NCI-H1417 treated with DMSO at 0.1 percent for 48 hours (cell line): ENCODE results near the gene GRAMD1C.

Source experiments
- DNase-seq: peaks from one replicate; lab custom pipeline; 2025; lab: John Stamatoyannopoulos, UW

GRAMD1C gene

DNA sequence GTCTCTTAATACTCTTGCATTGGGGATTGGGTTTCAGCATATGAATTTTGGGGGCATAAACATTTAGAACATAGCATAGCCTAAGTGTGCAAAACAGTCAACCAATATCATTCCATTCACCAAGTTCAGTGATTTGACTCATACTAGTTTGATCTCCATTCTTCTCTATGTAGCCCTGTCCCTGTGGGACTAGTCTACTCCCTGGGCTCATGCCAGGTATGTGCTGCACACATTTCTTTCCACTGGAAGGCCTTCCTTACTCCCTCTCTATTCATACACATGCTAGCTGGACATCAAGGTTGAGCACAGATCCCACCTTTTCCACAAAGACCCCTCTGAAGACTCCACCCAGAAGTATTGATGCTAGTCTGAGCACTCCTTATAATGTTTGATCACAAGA, 114.3 kb downstream of the GRAMD1C start:
- no peak for DNase-seq

DNA sequence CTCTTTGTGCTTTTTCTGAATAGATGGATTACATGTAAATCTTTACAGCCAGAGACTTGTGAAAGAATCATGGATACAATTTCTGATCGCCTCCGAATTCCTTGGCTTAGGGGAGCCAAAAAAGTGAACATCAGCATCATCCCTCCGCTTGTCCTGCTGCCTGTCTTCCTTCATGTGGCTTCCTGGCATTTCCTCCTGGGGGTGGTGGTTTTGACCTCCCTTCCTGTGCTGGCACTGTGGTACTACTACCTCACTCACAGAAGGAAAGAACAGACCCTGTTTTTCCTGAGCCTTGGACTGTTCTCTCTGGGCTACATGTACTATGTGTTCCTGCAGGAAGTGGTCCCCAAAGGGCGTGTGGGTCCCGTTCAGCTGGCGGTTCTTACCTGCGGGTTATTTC, 115.1 kb downstream of the GRAMD1C start:
- DNase-seq, result no peak

DNA sequence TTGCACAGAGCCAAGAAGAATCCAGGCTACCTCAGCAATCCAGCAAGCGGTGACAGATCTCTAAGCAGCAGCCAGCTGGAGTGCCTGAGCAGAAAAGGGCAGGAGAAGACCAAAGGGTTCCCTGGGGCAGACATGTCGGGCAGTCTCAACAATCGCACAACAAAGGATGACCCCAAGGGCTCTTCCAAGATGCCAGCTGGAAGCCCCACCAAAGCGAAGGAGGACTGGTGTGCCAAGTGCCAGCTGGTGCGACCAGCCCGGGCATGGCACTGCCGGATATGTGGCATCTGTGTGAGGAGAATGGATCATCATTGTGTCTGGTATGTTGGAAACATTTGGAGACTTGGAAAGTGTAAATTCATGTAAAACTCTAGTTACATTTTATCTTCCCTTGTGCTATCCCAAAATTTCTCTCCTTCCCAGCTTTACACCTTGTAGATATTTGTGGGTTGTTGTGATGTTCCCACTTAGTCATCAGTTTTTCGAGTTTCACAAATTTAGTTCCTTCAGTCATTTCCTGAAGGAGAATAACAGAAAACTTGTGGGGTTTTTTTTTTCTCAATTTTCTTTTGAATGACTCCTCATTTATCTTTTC, 115.6 kb downstream of the GRAMD1C start:
- no peak for DNase-seq

DNA sequence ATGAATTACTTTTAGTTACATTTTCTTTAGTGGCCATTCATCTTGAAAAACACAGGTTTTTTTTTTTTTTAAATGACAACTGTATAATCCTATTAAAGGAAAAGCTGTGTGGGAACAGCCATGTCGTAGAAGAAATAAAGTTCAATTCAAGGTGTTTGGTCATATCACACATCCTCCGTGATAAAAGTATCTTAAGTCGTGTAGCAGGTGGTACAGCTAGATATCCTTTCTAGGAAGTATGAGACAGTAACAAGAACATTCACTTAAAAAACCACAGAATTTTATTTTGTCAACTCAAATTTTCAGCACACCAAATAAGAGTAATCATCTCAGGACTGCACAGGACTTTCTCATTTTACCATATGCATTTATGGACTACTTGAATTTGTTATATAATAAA, 125.3 kb downstream of the GRAMD1C start:
- DNase-seq, result no peak

DNA sequence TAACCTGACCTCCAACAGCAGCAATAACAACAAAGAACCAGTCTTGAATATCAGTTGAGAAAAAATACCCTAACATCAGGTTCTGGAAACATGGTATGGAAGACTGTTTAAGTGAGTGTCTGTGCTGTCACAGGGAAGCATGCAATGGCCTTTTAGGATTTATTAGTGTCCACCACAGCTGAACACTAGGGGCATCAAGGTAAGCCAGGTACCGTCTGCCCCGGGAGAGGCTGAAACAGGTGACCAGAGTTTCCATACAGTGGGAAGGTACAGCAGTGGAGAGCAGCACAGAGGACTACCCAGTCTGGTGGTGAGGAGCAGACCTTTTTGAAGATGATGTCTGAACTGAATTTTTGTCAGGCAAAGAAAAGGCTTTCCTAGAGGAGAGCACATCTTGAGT, 127.6 kb downstream of the GRAMD1C start:
- no peak for DNase-seq

DNA sequence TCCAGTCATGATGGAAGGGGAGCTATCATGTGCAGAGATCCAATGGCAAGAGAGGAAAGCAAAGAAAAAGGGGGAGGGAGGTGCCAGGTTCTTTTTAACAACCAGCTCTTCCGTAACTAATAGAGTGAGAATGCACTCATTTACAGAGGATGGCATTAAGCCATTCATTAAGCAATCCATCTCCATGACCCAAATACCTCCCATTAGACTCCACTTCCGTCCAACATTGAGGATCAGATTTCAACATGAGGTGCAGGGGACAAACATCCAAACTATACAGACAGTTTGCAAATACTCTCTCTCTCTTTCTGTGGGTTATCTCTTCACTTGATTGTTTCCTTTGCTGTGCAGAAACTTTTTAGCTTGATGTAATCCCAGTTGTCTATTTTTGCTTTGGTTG, 130.4 kb downstream of the GRAMD1C start:
- DNase-seq, result no peak

DNA sequence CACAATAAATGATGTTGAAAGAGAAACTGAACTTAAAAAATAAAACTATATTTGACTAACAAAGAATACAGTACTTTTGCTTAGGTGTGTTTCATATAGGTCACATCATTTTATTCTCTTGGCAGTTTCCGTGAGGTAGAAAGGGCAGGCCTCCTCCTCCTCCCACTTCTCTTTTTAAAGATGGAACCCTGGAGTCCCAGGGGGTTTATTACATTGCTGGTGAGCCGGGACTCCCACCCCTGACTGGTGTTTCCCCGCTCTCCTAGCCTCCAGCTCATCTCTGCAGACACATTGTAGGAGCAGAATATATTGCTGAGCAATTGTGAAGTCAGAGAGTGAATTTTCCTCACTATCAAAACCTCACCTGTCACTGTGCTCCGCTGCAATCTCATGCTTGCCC, 139.2 kb downstream of the GRAMD1C start:
- DNase-seq, result no peak

DNA sequence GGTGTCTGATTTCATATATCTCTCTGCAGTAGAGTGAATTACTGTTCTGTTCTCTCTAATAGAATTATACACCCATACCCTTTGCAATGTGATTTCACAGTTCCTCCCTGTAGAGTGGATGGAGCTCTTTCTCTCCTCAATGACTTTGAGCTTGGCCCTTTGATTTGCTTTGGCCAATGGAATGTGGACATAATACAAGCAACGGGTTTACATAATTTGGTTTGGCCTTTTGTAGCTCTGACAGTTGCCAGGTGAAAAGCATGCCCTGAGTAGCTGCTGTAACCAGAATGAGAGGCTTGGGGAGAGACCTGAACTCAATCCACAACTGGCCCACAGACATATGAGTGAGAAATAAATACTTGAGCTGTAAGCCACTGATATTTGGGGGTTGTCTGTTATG, 141.3 kb downstream of the GRAMD1C start:
- no peak for DNase-seq

DNA sequence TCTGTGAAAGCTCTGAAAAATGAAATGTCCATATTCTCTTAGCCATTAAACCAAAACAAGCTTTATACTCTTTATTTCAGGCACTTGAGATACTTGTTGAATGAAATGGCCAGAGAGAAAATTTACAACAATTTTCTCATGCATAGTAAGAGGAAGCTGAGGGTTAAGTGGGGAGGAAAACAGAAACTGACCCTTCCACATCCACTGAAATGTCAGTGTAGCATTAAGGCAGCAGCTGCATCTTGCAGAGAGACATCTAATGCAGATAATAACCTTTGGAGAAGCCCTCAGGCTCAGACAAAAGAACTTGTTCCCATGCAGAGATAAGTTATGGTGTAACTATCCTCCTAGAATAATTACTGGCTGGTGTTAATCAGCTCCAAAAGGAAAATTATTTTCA, 143.2 kb downstream of the GRAMD1C start:
- DNase-seq, result no peak

DNA sequence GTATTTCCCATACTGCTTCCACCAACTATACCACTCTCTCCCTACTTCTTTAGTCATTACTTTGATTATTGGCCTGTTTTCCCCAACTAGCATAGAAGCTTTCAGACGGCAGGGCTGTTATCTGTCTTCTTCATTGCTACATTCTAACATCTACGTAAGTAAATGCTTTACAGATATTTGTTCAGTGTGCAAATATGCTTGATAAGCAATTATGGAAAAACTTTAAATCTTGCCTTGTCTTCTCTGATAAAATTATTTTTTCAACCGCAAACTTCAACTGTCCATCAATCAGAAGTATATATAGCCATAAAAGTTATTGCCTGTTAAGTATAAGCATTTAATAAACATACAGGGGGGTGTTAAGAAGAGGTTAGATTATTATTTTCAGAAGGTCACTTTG, 145.0 kb downstream of the GRAMD1C start:
- no peak for DNase-seq

DNA sequence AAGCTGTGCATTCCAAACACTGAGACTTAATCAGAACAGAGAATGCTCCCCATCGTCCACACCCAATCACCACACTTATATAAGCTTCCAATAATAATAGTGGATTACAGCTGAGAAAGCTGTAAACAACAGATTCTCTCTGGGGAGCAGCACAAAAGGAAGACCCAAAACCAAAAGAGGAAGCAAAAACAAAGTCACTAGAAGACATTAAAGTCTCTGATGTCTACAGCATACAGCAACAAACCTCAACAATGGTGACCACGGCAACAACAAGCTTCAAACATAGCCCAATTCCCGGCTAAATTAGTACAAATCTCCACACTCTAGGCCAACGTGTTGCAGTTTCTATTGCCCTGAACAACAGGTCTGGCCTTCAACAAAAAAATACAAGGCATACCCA, 147.0 kb downstream of the GRAMD1C start:
- DNase-seq, result no peak
